ENCODE results near the gene SUSD6.
"Not testable (repeated sequence)": the region's sequence is repeated elsewhere in the genome, so short reads cannot be mapped to it uniquely, and the experiment has no call there.

The SUSD6 gene

DNA sequence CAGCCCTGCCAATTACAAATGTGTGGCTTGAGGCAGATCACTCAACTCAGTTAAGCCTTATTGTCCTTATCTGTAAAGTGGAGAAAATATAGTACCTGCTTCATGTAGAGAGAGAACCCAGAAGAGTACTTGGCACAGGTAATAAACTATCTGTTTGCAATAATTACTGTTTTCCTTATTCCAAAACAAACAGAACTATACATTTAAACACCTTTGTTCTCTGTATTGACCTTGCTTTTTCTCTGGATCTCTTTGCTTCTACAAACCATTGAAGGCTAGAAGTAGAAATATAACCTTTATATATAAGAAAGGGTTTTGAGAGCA lies 84.8 kb downstream of the SUSD6 start:
- no peaks in the 10 kb centered on the region for H3K9me3 ChIP-seq (ENCODE audit: control insufficient read depth, low read length)
- no peak overlapping the region for H3K9ac ChIP-seq (ENCODE audit: low read length)
- H3K4me1 ChIP-seq (ENCODE audit: control insufficient read depth, insufficient read depth, low read length) = peaks cover 69% of the 10 kb centered on the region
- H3K4me3 ChIP-seq (ENCODE audit: low read length) = no peak overlapping the region
- no peaks in the 10 kb centered on the region for H3K27me3 ChIP-seq (ENCODE audit: control insufficient read depth, insufficient read depth, low read length)
- H3K36me3 ChIP-seq (ENCODE audit: control insufficient read depth, insufficient read depth, low read length) = no peaks in the 10 kb centered on the region

GRCh38 chr14:69696633-69697557 lies 85.5 kb downstream of the SUSD6 start:
- H3K4me3 ChIP-seq (ENCODE audit: low read length) = no peak overlapping the region
- no peaks in the 10 kb centered on the region for H3K9me3 ChIP-seq (ENCODE audit: control insufficient read depth, low read length)
- H3K27me3 ChIP-seq (ENCODE audit: control insufficient read depth, insufficient read depth, low read length) = no peaks in the 10 kb centered on the region
- no peak overlapping the region for H3K9ac ChIP-seq (ENCODE audit: low read length)
- H3K36me3 ChIP-seq (ENCODE audit: control insufficient read depth, insufficient read depth, low read length) = no peaks in the 10 kb centered on the region
- peaks cover 68% of the 10 kb centered on the region for H3K4me1 ChIP-seq (ENCODE audit: control insufficient read depth, insufficient read depth, low read length)

- H3K27me3 ChIP-seq (ENCODE audit: control insufficient read depth, insufficient read depth, low read length) = no peaks in the 10 kb centered on the region
- H3K4me3 ChIP-seq (ENCODE audit: low read length) = no peak overlapping the region
- H3K36me3 ChIP-seq (ENCODE audit: control insufficient read depth, insufficient read depth, low read length) = no peaks in the 10 kb centered on the region
- H3K9ac ChIP-seq (ENCODE audit: low read length) = no peak overlapping the region
- peaks cover 51% of the 10 kb centered on the region for H3K4me1 ChIP-seq (ENCODE audit: control insufficient read depth, insufficient read depth, low read length)
- no peaks in the 10 kb centered on the region for H3K9me3 ChIP-seq (ENCODE audit: control insufficient read depth, low read length)
These were observed 87.2 kb downstream of the SUSD6 start for GRCh38 chr14:69698572-69698971.

DNA sequence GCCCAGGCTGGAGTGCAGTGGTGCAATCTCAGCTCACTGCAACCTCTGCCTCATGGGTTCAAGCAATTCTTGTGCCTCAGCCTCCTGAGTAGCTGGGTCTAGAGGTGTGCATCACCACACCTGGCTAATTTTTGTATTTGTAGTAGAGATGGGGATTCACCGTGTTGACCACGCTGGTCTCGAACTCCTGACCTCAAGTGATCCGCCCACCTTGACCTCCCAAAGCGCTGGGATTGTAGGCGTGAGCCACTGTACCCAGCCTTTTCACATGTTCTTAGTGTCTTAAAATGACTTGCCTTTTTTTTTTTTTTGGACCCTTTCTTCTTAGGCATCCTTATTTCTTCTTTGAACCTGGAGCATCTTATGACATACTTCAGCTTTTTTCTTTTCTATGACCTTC lies 87.8 kb downstream of the SUSD6 start:
- peaks cover 44% of the 10 kb centered on the region for H3K4me1 ChIP-seq (ENCODE audit: control insufficient read depth, insufficient read depth, low read length)
- H3K27me3 ChIP-seq (ENCODE audit: control insufficient read depth, insufficient read depth, low read length); H3K4me3 ChIP-seq (ENCODE audit: low read length); H3K9me3 ChIP-seq (ENCODE audit: control insufficient read depth, low read length); H3K36me3 ChIP-seq (ENCODE audit: control insufficient read depth, insufficient read depth, low read length); H3K9ac ChIP-seq (ENCODE audit: low read length): not testable (repeated sequence)

DNA sequence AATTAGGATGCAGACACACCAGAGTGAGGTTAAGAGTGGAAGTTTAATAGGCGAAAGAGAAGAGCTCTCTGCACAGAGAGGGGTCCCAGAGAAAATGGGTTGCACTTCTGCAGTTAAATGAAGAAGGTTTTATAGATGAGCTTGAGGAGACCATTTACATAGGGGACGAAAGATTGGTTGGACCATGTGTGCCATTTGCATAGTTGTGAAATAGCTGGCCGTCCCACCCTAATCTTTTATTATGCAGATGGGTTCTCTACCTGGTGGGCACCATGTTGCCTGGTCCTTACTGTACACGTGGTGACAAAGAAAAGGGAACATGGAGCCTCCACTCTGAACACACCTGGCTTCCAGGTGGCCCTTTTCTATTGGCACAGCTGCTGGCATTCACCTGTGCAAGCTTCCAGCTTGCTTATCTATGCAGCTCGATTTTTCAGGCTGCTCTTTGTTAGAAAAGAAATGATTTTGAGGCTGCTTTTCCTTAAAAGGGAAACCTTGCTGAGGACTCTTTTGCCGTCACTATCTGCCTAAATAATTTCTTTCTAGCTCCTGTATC lies 88.4 kb downstream of the SUSD6 start:
- no peaks in the 10 kb centered on the region for H3K27me3 ChIP-seq (ENCODE audit: control insufficient read depth, insufficient read depth, low read length)

DNA sequence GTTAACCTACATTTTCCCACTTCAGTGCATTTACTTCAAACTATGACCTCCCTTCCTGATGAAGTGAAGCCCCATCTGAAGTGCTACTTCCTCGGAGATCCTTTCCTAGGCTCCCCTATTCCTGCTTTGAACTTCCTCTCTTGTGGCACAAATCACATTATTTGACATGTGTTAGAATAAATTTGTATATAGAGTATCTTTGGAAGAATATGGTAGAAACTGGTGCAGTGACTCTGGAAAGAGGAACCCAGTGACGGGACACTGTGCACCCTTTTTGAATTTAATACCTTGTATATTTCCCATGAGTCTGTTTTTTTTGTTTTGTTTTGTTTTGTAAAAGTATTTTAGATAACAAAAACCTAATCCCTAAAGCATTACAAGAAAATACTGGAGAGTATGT lies 89.2 kb downstream of the SUSD6 start:
- Histone ChIP-seq H3K4me3 (ENCODE audit: low read length) (no peak overlapping the region), H3K4me1 (ENCODE audit: control insufficient read depth, insufficient read depth, low read length) (peaks cover 31% of the 10 kb centered on the region), H3K9me3 (ENCODE audit: control insufficient read depth, low read length) (no peaks in the 10 kb centered on the region), H3K36me3 (ENCODE audit: control insufficient read depth, insufficient read depth, low read length) (no peaks in the 10 kb centered on the region), H3K9ac (ENCODE audit: low read length) (no peak overlapping the region), H3K27me3 (ENCODE audit: control insufficient read depth, insufficient read depth, low read length) (no peaks in the 10 kb centered on the region)

More for the DNA sequence above, 88.4 kb downstream of the SUSD6 start:
- peaks cover 39% of the 10 kb centered on the region for H3K4me1 ChIP-seq (ENCODE audit: control insufficient read depth, insufficient read depth, low read length)
- no peaks in the 10 kb centered on the region for H3K9me3 ChIP-seq (ENCODE audit: control insufficient read depth, low read length)
- no peak overlapping the region for H3K4me3 ChIP-seq (ENCODE audit: low read length)
- no peak overlapping the region for H3K9ac ChIP-seq (ENCODE audit: low read length)
- H3K36me3 ChIP-seq (ENCODE audit: control insufficient read depth, insufficient read depth, low read length) = no peaks in the 10 kb centered on the region

DNA sequence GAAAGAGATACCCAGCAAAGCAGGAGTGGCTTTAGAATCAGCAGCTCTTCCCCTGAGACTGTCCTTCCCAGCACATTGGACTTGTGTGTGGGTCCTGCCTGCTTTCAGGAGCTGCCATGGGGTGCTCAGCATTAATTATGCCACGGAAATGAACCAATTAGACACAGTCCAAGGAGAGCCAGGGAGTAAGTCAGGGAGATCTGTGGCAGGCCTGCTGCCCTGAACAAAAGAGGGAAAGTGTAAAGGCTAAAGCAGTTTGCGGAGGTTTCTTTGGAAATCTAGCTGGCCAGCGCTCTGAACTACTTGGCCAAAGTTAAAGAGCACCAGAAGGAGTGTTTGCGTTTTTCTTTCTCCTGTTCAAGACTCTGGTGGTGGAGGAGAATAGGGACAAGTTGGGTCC lies 89.9 kb downstream of the SUSD6 start:
- H3K9ac ChIP-seq (ENCODE audit: low read length) = no peak overlapping the region

GRCh38 chr14:69701857-69702256 lies 90.5 kb downstream of the SUSD6 start:
- Histone ChIP-seq H3K9me3 (ENCODE audit: control insufficient read depth, low read length) (no peaks in the 10 kb centered on the region), H3K9ac (ENCODE audit: low read length) (no peak overlapping the region), H3K27me3 (ENCODE audit: control insufficient read depth, insufficient read depth, low read length) (no peaks in the 10 kb centered on the region), H3K36me3 (ENCODE audit: control insufficient read depth, insufficient read depth, low read length) (no peaks in the 10 kb centered on the region), H3K4me1 (ENCODE audit: control insufficient read depth, insufficient read depth, low read length) (peaks cover 19% of the 10 kb centered on the region), H3K4me3 (ENCODE audit: low read length) (no peak overlapping the region)

More for the DNA sequence above, 89.9 kb downstream of the SUSD6 start:
- H3K36me3 ChIP-seq (ENCODE audit: control insufficient read depth, insufficient read depth, low read length) = no peaks in the 10 kb centered on the region
- no peaks in the 10 kb centered on the region for H3K9me3 ChIP-seq (ENCODE audit: control insufficient read depth, low read length)
- no peaks in the 10 kb centered on the region for H3K27me3 ChIP-seq (ENCODE audit: control insufficient read depth, insufficient read depth, low read length)
- no peak overlapping the region for H3K4me3 ChIP-seq (ENCODE audit: low read length)
- H3K4me1 ChIP-seq (ENCODE audit: control insufficient read depth, insufficient read depth, low read length) = peaks cover 24% of the 10 kb centered on the region

DNA sequence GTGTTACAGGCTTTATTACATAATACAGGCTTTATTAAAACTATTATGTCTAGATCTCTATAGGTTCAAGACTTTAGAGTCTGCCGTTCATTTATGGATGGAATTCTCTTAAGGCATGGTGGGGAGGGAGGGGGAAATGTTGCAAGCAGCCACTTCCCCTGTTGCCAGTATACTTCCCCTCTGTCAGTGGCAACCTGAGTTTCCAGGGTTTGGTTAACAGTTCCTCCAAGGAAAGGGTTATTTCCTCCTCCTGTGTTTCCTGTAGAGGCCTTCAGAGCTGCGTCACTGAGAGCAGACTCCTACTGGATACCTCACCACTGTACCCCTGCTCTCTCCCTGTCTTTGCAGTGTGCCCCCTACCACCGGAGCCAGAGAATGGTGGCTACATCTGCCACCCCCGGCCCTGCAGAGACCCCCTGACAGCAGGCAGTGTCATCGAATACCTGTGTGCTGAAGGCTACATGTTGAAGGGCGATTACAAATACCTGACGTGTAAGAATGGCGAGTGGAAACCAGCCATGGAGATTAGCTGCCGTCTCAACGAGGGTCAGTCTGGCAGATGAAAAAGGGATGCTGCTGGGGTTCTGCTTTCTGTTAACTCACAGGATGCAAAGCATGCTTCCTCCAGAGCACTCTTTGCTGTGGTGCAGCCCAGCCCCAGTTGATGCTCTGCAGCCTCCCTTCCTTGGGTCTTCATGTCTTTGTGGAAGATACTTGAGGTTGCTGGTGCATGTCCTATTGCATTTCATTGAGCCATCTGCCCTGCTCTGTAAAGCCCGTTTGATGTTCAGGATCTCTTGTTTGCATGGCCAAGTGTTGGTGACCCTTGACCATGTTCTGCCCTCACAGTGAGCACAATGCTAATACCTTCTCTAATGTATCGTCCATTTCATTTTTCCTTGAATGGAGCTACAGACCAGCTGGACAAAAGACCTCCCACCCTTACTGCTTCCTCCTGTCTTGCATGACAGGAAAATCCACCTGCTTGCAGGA lies 91.9 kb downstream of the SUSD6 start:
- H3K27me3 ChIP-seq (ENCODE audit: control insufficient read depth, insufficient read depth, low read length) = no peaks in the 10 kb centered on the region
- H3K9me3 ChIP-seq (ENCODE audit: control insufficient read depth, low read length) = no peaks in the 10 kb centered on the region
- no peak overlapping the region for H3K9ac ChIP-seq (ENCODE audit: low read length)
- no peak overlapping the region for H3K4me3 ChIP-seq (ENCODE audit: low read length)
- peaks cover 4% of the 10 kb centered on the region for H3K36me3 ChIP-seq (ENCODE audit: control insufficient read depth, insufficient read depth, low read length)
- H3K4me1 ChIP-seq (ENCODE audit: control insufficient read depth, insufficient read depth, low read length) = peaks cover 8% of the 10 kb centered on the region

DNA sequence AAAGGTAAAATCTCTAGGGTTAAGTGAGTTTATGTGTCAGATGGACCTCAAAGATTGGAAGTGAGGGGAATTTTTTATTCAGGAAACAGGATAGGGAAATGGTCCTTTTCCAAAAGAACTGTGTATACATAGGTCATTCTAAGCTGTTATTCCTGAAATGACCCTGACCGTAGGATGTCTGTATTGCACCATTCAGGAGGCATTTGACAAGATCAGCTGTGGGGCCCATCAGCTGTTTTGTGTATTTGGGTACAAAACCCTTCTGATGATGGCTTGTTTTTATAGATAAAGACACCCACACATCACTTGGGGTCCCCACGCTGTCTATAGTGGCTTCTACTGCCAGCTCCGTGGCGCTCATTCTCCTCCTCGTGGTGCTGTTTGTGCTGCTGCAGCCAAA lies 92.9 kb downstream of the SUSD6 start:
- no peak overlapping the region for H3K9ac ChIP-seq (ENCODE audit: low read length)
- H3K27me3 ChIP-seq (ENCODE audit: control insufficient read depth, insufficient read depth, low read length) = no peaks in the 10 kb centered on the region
- no peak overlapping the region for H3K4me3 ChIP-seq (ENCODE audit: low read length)
- no peaks in the 10 kb centered on the region for H3K9me3 ChIP-seq (ENCODE audit: control insufficient read depth, low read length)
- peaks cover 6% of the 10 kb centered on the region for H3K4me1 ChIP-seq (ENCODE audit: control insufficient read depth, insufficient read depth, low read length)
- peaks cover 11% of the 10 kb centered on the region for H3K36me3 ChIP-seq (ENCODE audit: control insufficient read depth, insufficient read depth, low read length)

GRCh38 chr14:69705706-69706105 lies 94.3 kb downstream of the SUSD6 start:
- Histone ChIP-seq H3K36me3 (ENCODE audit: control insufficient read depth, insufficient read depth, low read length) (peaks cover 14% of the 10 kb centered on the region), H3K27me3 (ENCODE audit: control insufficient read depth, insufficient read depth, low read length) (no peaks in the 10 kb centered on the region), H3K4me1 (ENCODE audit: control insufficient read depth, insufficient read depth, low read length) (peaks cover 2% of the 10 kb centered on the region), H3K9ac (ENCODE audit: low read length) (no peak overlapping the region), H3K9me3 (ENCODE audit: control insufficient read depth, low read length) (no peaks in the 10 kb centered on the region), H3K4me3 (ENCODE audit: low read length) (no peak overlapping the region)

GRCh38 chr14:69708049-69708448 lies 96.7 kb downstream of the SUSD6 start:
- Histone ChIP-seq H3K36me3 (ENCODE audit: control insufficient read depth, insufficient read depth, low read length) (peaks cover 14% of the 10 kb centered on the region), H3K4me1 (ENCODE audit: control insufficient read depth, insufficient read depth, low read length) (peaks cover 26% of the 10 kb centered on the region), H3K9me3 (ENCODE audit: control insufficient read depth, low read length) (no peaks in the 10 kb centered on the region), H3K4me3 (ENCODE audit: low read length) (no peak overlapping the region), H3K27me3 (ENCODE audit: control insufficient read depth, insufficient read depth, low read length) (no peaks in the 10 kb centered on the region), H3K9ac (ENCODE audit: low read length) (no peak overlapping the region)
